ENCODE measurements around the gene SLC25A48. TPM values are rescaled to one million over a fixed set of nuclear protein-coding genes. Genes with fewer than 3 reads are reported as not detected.

The SLC25A48 gene
- total and polyA plus RNA-seq, 7 donors = 1.6 to 7.2 (median 1.9) TPM; not detected in 4

DNA sequence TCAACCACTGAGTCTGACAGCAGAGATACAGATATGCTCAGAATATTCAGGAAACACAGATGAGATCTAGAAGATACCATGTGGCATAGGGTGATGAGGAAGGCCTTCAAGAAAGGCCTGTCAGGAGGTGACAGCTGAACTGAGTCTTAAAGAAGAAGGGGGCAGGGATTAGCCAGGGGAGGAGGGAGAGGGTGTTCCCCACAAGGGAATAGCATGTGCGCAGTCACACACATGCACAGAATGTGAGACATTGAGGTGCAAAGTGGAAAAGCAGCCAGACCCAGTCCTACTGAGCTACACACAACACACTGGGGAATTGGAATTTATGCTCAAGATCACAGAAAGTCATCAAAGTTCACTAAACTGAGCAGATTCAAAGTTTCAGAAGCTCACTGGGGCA is 3.0 kb upstream of the SLC25A48 start:
- H3K36me3 ChIP-seq = no peaks in the 10 kb centered on the region
- no peak overlapping the region for H3K27ac ChIP-seq
- WGBS, 2 donors = 96 to 98% methylated on average over 1 of the region's 1 CpG
- intact Hi-C loops (cut with DNase I) = loop anchor here (5.0 kb wide), 1 partner anchor 364 kb away; no protein-coding TSS in a partner anchor
- no peak for DNase-seq
- H3K4me3 ChIP-seq = no peak overlapping the region
- TF ChIP-seq POLR2AphosphoS5 (IDR thresholded peaks at IDR 0.05) = no peak
- TF ChIP-seq, protein P1, sequence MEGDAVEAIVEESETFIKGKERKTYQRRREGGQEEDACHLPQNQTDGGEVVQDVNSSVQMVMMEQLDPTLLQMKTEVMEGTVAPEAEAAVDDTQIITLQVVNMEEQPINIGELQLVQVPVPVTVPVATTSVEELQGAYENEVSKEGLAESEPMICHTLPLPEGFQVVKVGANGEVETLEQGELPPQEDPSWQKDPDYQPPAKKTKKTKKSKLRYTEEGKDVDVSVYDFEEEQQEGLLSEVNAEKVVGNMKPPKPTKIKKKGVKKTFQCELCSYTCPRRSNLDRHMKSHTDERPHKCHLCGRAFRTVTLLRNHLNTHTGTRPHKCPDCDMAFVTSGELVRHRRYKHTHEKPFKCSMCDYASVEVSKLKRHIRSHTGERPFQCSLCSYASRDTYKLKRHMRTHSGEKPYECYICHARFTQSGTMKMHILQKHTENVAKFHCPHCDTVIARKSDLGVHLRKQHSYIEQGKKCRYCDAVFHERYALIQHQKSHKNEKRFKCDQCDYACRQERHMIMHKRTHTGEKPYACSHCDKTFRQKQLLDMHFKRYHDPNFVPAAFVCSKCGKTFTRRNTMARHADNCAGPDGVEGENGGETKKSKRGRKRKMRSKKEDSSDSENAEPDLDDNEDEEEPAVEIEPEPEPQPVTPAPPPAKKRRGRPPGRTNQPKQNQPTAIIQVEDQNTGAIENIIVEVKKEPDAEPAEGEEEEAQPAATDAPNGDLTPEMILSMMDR (IDR thresholded peaks at IDR 0.05) = no peak
- no peak for TF ChIP-seq POLR2A (IDR thresholded peaks at IDR 0.05)
- TF ChIP-seq EP300 (IDR thresholded peaks at IDR 0.05) = no peak
- H3K4me1 ChIP-seq = peaks cover 0 to 19% (median 15%) of the 10 kb centered on the region in 4 donors
- no peaks in the 10 kb centered on the region for H3K9me3 ChIP-seq
- peaks cover 10 to 53% (median 12%) of the 10 kb centered on the region in 3 donors for H3K27me3 ChIP-seq

DNA sequence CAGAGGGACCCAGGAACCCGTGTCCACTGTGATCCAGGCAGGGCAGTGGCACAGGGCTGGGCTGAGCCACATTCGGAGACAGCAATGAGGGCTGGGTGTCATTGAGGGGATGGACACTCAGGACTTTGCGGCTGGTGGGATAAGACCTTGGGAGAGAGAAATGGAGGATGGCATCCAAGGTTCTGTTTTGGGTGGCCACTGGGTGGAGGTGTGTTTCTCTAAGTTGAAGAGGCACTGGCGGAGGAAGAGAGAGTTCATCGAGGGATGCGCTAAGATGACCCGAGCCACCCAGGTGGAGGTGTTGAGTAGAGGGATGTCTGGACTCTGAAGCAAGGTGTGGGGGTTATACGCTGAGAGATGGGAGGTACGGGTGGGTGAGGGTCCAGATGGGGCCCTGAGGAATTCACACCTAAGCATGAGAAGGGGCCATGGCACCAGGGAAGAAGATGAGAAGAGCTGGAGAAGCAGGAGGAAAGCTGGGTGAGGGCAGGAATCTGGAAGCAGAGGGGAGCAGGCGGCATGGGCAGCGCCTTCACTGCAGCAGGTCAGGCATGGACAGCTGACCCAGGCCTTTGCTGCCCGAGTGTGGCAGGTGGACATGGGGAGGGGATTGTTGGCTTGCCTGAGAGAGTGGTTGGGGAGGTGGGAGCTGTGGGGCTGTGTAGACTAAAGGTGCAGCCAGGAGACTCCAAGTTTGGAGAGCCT is 2.5 kb upstream of the SLC25A48 start:
- H3K9me3 ChIP-seq = no peaks in the 10 kb centered on the region
- H3K4me3 ChIP-seq = no peak overlapping the region
- H3K36me3 ChIP-seq = no peaks in the 10 kb centered on the region
- peaks cover 10 to 54% (median 12%) of the 10 kb centered on the region in 3 donors for H3K27me3 ChIP-seq
- no peak for DNase-seq
- whole genome bisulfite sequencing, 2 donors = 90 to 92% methylated on average over 12 of the region's 12 CpGs
- peaks cover 0 to 19% (median 15%) of the 10 kb centered on the region in 4 donors for H3K4me1 ChIP-seq
- TF ChIP-seq POLR2AphosphoS5 (IDR thresholded peaks at IDR 0.05) = no peak
- TF ChIP-seq EP300 (IDR thresholded peaks at IDR 0.05) = no peak
- TF ChIP-seq, protein P1 (IDR thresholded peaks at IDR 0.05) = no peak
- TF ChIP-seq POLR2A (IDR thresholded peaks at IDR 0.05) = no peak
- intact Hi-C loops (cut with DNase I) = loop anchor here (5.0 kb wide), 1 partner anchor 365 kb away; no protein-coding TSS in a partner anchor
- no peak overlapping the region for H3K27ac ChIP-seq

- H3K36me3 ChIP-seq = no peaks in the 10 kb centered on the region
- DNase-seq = no peak
- TF ChIP-seq, protein P1 (IDR thresholded peaks at IDR 0.05) = no peak
- TF ChIP-seq POLR2AphosphoS5 (IDR thresholded peaks at IDR 0.05) (no peak), EP300 (IDR thresholded peaks at IDR 0.05) (no peak), POLR2A (IDR thresholded peaks at IDR 0.05) (no peak)
- peaks cover 0 to 19% (median 15%) of the 10 kb centered on the region in 4 donors for H3K4me1 ChIP-seq
- no peak overlapping the region for H3K27ac ChIP-seq
- WGBS, 2 donors = 93 to 95% methylated on average over 14 of the region's 14 CpGs
- no peak overlapping the region for H3K4me3 ChIP-seq
- peaks cover 10 to 54% (median 12%) of the 10 kb centered on the region in 3 donors for H3K27me3 ChIP-seq
- intact Hi-C loops (cut with DNase I) = loop anchor here (5.0 kb wide), 1 partner anchor 366 kb away; no protein-coding TSS in a partner anchor
- no peaks in the 10 kb centered on the region for H3K9me3 ChIP-seq
Measured at GRCh38 chr5:135832941-135833920, 1.2 kb upstream of the SLC25A48 start.

DNA sequence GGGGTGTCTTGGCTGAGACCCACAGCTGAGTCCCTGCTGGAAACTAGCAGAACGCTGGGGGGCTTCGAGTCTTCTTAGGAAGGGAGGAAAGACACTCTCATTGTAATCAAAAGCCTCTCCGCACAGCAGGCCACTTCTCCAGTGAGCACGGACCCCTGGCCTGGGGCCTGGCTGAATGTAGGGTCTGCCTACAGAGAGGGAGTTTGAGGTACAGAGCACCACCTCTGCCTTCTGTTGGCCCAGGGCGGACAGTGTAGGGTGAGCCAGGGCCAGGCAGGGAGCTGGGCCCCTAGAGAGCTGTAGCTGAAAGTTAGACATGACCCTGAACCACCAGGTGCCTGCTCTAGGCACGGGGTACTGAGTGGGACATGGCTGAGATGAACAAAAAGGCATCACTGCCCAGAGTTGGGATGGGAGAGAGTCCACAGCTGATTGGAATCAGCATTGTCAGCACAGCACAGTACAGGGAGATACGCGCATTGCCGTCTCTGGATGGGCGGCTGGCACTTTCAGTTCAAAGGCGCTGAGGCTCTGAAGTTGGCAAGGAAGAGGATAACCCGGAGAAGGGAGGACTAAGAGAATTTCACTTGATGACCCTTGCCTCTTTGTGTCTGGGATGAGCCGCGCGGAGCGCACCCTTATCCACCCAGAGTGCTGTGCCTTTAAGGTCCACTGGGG is 363 bp upstream of the SLC25A48 start:
- peak overlapping the region in 3 of 4 donors; percentile 29 to 46 (median 46) for H3K4me3 ChIP-seq
- no peak for DNase-seq
- WGBS, 2 donors = 29 to 31% methylated on average over 16 of the region's 16 CpGs
- H3K36me3 ChIP-seq = no peaks in the 10 kb centered on the region
- no peaks in the 10 kb centered on the region for H3K9me3 ChIP-seq
- H3K4me1 ChIP-seq = peaks cover 0 to 19% (median 15%) of the 10 kb centered on the region in 4 donors
- H3K27me3 ChIP-seq = peaks cover 10 to 54% (median 12%) of the 10 kb centered on the region in 3 donors
- TF ChIP-seq, protein P1 (IDR thresholded peaks at IDR 0.05) = peak in 2 of 4 experiments; percentile 63 to 67
- TF ChIP-seq POLR2AphosphoS5 (IDR thresholded peaks at IDR 0.05) = no peak
- H3K27ac ChIP-seq = no peak overlapping the region
- intact Hi-C loops (cut with DNase I) = loop anchor here (5.0 kb wide), 1 partner anchor 367 kb away; no protein-coding TSS in a partner anchor
